Naive thymus-derived CD8-positive, alpha-beta T cell (primary cell): ENCODE measurements around the gene ANKLE2. TPM values are rescaled to one million over a fixed set of nuclear protein-coding genes. Genes with fewer than 3 reads are reported as not detected.
"Not testable (repeated sequence)": the region's sequence is repeated elsewhere in the genome, so short reads cannot be mapped to it uniquely, and the experiment has no call there.

Source experiments
- ATAC-seq, 2 donors: fragments of 150-1000 bp; cut with Tn5 transposase in 1 of 2; sonication (Bioruptor Pico), chemical (Tn5 transposase) in 1 of 2; 1 replicate in 1 of 2; 2 replicates in 1 of 2; pipeline ENCODE4 v1.10.0; 2021; ENCODE audit warnings: mild to moderate bottlenecking in 2 of 2, moderate library complexity in 2 of 2
- POLR2A ChIA-PET: fragments of 350-600 bp; sonication (Branson Sonifier 250); formaldehyde crosslinking; loops from one replicate; lab custom pipeline; 2021; ENCODE audit warnings: antibody characterized with exemption; lab: Charles Lee
- DNase-seq, 10 donors: peaks; one replicate each; pipeline versions ENCODE4 v3.0.0 to v3.0.0-alpha.2; 2020 to 2022
- H3K27ac Mint-ChIP-seq, 10 donors: one replicate each; pipeline ENCODE4 v1.8.0; 2020 to 2022; ENCODE audit warnings: mild to moderate bottlenecking in 10 of 10, mixed read lengths in 10 of 10, moderate library complexity in 4 of 10, inconsistent platforms in 1 of 10
- H3K27me3 Mint-ChIP-seq, 5 donors: one replicate each; pipeline ENCODE4 v1.8.0; 2021 to 2022; ENCODE audit warnings: mixed read lengths in 5 of 5
- H3K36me3 Mint-ChIP-seq, 3 donors: one replicate each; pipeline ENCODE4 v1.8.0; 2020 to 2022; ENCODE audit warnings: mixed read lengths in 3 of 3, mild to moderate bottlenecking in 2 of 3, inconsistent platforms in 1 of 3
- H3K4me1 Mint-ChIP-seq, 4 donors: one replicate each; pipeline ENCODE4 v1.8.0; 2021 to 2022; ENCODE audit warnings: mixed read lengths in 4 of 4
- H3K4me3 Mint-ChIP-seq, 10 donors: one replicate each; pipeline ENCODE4 v1.8.0; 2020 to 2022; ENCODE audit warnings: mild to moderate bottlenecking in 10 of 10, mixed read lengths in 10 of 10, moderate library complexity in 6 of 10, inconsistent platforms in 1 of 10
- H3K9me3 Mint-ChIP-seq, 9 donors: one replicate each; pipeline ENCODE4 v1.8.0; 2020 to 2022; ENCODE audit warnings: mixed read lengths in 9 of 9, mild to moderate bottlenecking in 3 of 9, inconsistent platforms in 1 of 9, moderate library complexity in 1 of 9
- polyA plus RNA-seq, 3 donors: library from polyadenylated mRNA; unstranded; fragments of 300-500 nt; fragmentation: Illumina TruSeq; gene quantifications; one replicate each; pipeline ENCODE4 v1.2.3, GENCODE V29; 2021
- total RNA-seq, 8 experiments: library from RNA in 2 of 8; stranded (reverse) in 2 of 8; gene quantifications; one replicate each; pipeline ENCODE4 v1.2.3 and lab custom pipeline; 2021 to 2026

The ANKLE2 gene
- total RNA-seq, result 100 to 1,000 TPM; 100 to 107 TPM
- polyA plus RNA-seq, result 10 to 100 TPM; 17.8 to 32.1 (median 23.0) TPM
- 132 to 315 (median 220) reads per million in 6 experiments for total RNA-seq (lab: John Stamatoyannopoulos, UW)

GRCh38 chr12:132761032-132761920 is at the start of gene ANKLE2:
Gene ANKLE2 (minus strand): TSS chr12:132761832. CDS start chr12:132761798, 34 bp downstream.
- Mint-ChIP-seq H3K4me1 (peaks cover 16 to 35% (median 32%) of the 10 kb centered on the region in 4 donors), H3K4me3 (peak within 1 kb of the TSS; percentile 86 to 97 (median 96)), H3K9me3 (no peaks in the 10 kb centered on the region), H3K27me3 (no peaks in the 10 kb centered on the region), H3K27ac (peak within 1 kb of the TSS; percentile 93 to 99 (median 98)), H3K36me3 (peaks cover 0 to 21% (median 0%) of the 10 kb centered on the region in 3 donors)
- ATAC-seq, result peak; percentile 44 to 54
- POLR2A ChIA-PET, result interaction anchor here (0.5 to 1.9 kb wide), 10 partner anchors 9 to 368 kb away, joined by 3 to 16 read pairs (median 4); no protein-coding TSS in a partner anchor
- DNase-seq, result peak; percentile 28 to 78 (median 44)

- H3K4me1 Mint-ChIP-seq, result peaks cover 22 to 43% (median 26%) of the 10 kb centered on the region in 4 donors
- not testable (repeated sequence) for H3K9me3 Mint-ChIP-seq, ATAC-seq, H3K27ac Mint-ChIP-seq, H3K4me3 Mint-ChIP-seq, H3K27me3 Mint-ChIP-seq
- H3K36me3 Mint-ChIP-seq, result peaks cover 3 to 74% (median 29%) of the 10 kb centered on the region in 3 donors
- POLR2A ChIA-PET, result interaction anchor here (0.6 kb wide), 1 partner anchor 35 kb away, joined by 3 read pairs; no protein-coding TSS in a partner anchor
- DNase-seq, result peak in 2 of 10 donors; percentile 25 to 31
Measured at GRCh38 chr12:132809391-132809790, 47.8 kb upstream of the ANKLE2 start.

- H3K4me3 Mint-ChIP-seq, result peak overlapping the region in 4 of 10 donors; percentile 6 to 67 (median 46)
- H3K27me3 Mint-ChIP-seq, result no peaks in the 10 kb centered on the region
Measured at GRCh38 chr12:132807295-132808092, 45.9 kb upstream of the ANKLE2 start.

GRCh38 chr12:132806857-132807256 is 45.2 kb upstream of the ANKLE2 start:
- H3K4me3 Mint-ChIP-seq, result peak overlapping the region in 6 of 10 donors; percentile 31 to 71 (median 57)
- ATAC-seq, result peak; percentile 70 to 73
- no peaks in the 10 kb centered on the region for H3K27me3 Mint-ChIP-seq

More at GRCh38 chr12:132807295-132808092, 45.9 kb upstream of the ANKLE2 start:
- peaks cover 3 to 76% (median 36%) of the 10 kb centered on the region in 3 donors for H3K36me3 Mint-ChIP-seq
- H3K4me1 Mint-ChIP-seq, result peaks cover 20 to 43% (median 24%) of the 10 kb centered on the region in 4 donors
- H3K9me3 Mint-ChIP-seq, result no peaks in the 10 kb centered on the region
- POLR2A ChIA-PET, result interaction anchor here (1.1 to 1.7 kb wide), 2 partner anchors 22 to 39 kb away, joined by 3 to 5 read pairs; partner anchors contain the start of gene GOLGA3
- ATAC-seq (no peak), DNase-seq (no peak)
- peak overlapping the region in 4 of 10 donors; percentile 22 to 65 (median 36) for H3K27ac Mint-ChIP-seq

GRCh38 chr12:132804426-132804861 is 42.8 kb upstream of the ANKLE2 start:
- DNase-seq (no peak), ATAC-seq (no peak)
- POLR2A ChIA-PET, result no interaction called here
- Mint-ChIP-seq H3K27me3 (no peaks in the 10 kb centered on the region), H3K4me1 (peaks cover 15 to 37% (median 19%) of the 10 kb centered on the region in 4 donors), H3K9me3 (no peaks in the 10 kb centered on the region), H3K4me3 (no peak overlapping the region), H3K27ac (no peak overlapping the region), H3K36me3 (peaks cover 3 to 85% (median 29%) of the 10 kb centered on the region in 3 donors)

More at GRCh38 chr12:132806857-132807256, 45.2 kb upstream of the ANKLE2 start:
- Mint-ChIP-seq H3K36me3 (peaks cover 3 to 74% (median 32%) of the 10 kb centered on the region in 3 donors), H3K4me1 (peaks cover 15 to 39% (median 20%) of the 10 kb centered on the region in 4 donors), H3K9me3 (no peaks in the 10 kb centered on the region), H3K27ac (peak overlapping the region in 8 of 10 donors; percentile 11 to 82 (median 52))
- peak in 5 of 10 donors; percentile 5 to 31 (median 26) for DNase-seq
- POLR2A ChIA-PET, result interaction anchor here (1.1 to 1.7 kb wide), 2 partner anchors 22 to 38 kb away, joined by 3 to 5 read pairs; partner anchors contain the start of gene GOLGA3

GRCh38 chr12:132803888-132804287 is 42.3 kb upstream of the ANKLE2 start:
- ATAC-seq (no peak), DNase-seq (no peak)
- peaks cover 3 to 86% (median 29%) of the 10 kb centered on the region in 3 donors for H3K36me3 Mint-ChIP-seq
- H3K27me3 Mint-ChIP-seq, result no peaks in the 10 kb centered on the region
- no peaks in the 10 kb centered on the region for H3K9me3 Mint-ChIP-seq
- peaks cover 15 to 35% (median 18%) of the 10 kb centered on the region in 4 donors for H3K4me1 Mint-ChIP-seq
- no peak overlapping the region for H3K27ac Mint-ChIP-seq
- no peak overlapping the region for H3K4me3 Mint-ChIP-seq
- POLR2A ChIA-PET, result no interaction called here

GRCh38 chr12:132803125-132803524 is 41.5 kb upstream of the ANKLE2 start:
- Mint-ChIP-seq H3K36me3 (peaks cover 3 to 85% (median 22%) of the 10 kb centered on the region in 3 donors), H3K4me3 (no peak overlapping the region), H3K27me3 (no peaks in the 10 kb centered on the region), H3K4me1 (peaks cover 12 to 28% (median 17%) of the 10 kb centered on the region in 4 donors), H3K9me3 (no peaks in the 10 kb centered on the region), H3K27ac (no peak overlapping the region)
- POLR2A ChIA-PET, result no interaction called here
- DNase-seq, result no peak
- no peak for ATAC-seq

GRCh38 chr12:132801741-132802140 is 40.1 kb upstream of the ANKLE2 start:
- no peak for ATAC-seq
- POLR2A ChIA-PET, result no interaction called here
- Mint-ChIP-seq H3K4me1 (peaks cover 7 to 17% (median 11%) of the 10 kb centered on the region in 4 donors), H3K4me3 (no peak overlapping the region), H3K27ac (no peak overlapping the region), H3K36me3 (peaks cover 3 to 85% (median 25%) of the 10 kb centered on the region in 3 donors), H3K9me3 (no peaks in the 10 kb centered on the region), H3K27me3 (no peaks in the 10 kb centered on the region)
- DNase-seq, result no peak

- ATAC-seq, result no peak
- no peaks in the 10 kb centered on the region for H3K27me3 Mint-ChIP-seq
- POLR2A ChIA-PET, result no interaction called here
- no peak overlapping the region for H3K27ac Mint-ChIP-seq
- peaks cover 0 to 88% (median 20%) of the 10 kb centered on the region in 3 donors for H3K36me3 Mint-ChIP-seq
- H3K9me3 Mint-ChIP-seq, result no peaks in the 10 kb centered on the region
- H3K4me1 Mint-ChIP-seq, result peaks cover 0 to 2% (median 0%) of the 10 kb centered on the region in 4 donors
- no peak for DNase-seq
- no peak overlapping the region for H3K4me3 Mint-ChIP-seq
Measured at GRCh38 chr12:132798836-132799235, 37.2 kb upstream of the ANKLE2 start.

GRCh38 chr12:132797820-132798570 is 36.4 kb upstream of the ANKLE2 start:
- Mint-ChIP-seq H3K9me3 (no peaks in the 10 kb centered on the region), H3K36me3 (peaks cover 0 to 79% (median 14%) of the 10 kb centered on the region in 3 donors), H3K4me1 (peaks cover 0 to 2% (median under 1%) of the 10 kb centered on the region in 4 donors), H3K27me3 (no peaks in the 10 kb centered on the region), H3K4me3 (no peak overlapping the region), H3K27ac (no peak overlapping the region)
- DNase-seq, result no peak
- ATAC-seq, result no peak
- POLR2A ChIA-PET, result interaction anchor here (1.8 kb wide), 1 partner anchor 9 kb away, joined by 5 read pairs; no protein-coding TSS in a partner anchor

- Mint-ChIP-seq H3K27ac (peak overlapping the region in 2 of 10 donors; percentile 9 to 19), H3K36me3 (peaks cover 0 to 70% (median 12%) of the 10 kb centered on the region in 3 donors), H3K9me3 (no peaks in the 10 kb centered on the region), H3K4me1 (peaks cover 0 to 5% (median under 1%) of the 10 kb centered on the region in 4 donors), H3K27me3 (no peaks in the 10 kb centered on the region), H3K4me3 (no peak overlapping the region)
- POLR2A ChIA-PET, result no interaction called here
- DNase-seq, result no peak
- ATAC-seq, result no peak
Measured at GRCh38 chr12:132795847-132796246, 34.2 kb upstream of the ANKLE2 start.
